Hematopoietic multipotent progenitor cell treated with erythropoietin and hydrocortisone succinate and interleukin-3 and kit ligand, for 6 days (in vitro differentiated cells): ENCODE results near the gene PALM.
"Not testable (repeated sequence)": the region's sequence is repeated elsewhere in the genome, so short reads cannot be mapped to it uniquely, and the experiment has no call there.

ENCODE experiments used
- DNase-seq: peaks from one replicate; pipeline ENCODE4 v3.0.0-alpha.2; 2015

The PALM gene

DNA sequence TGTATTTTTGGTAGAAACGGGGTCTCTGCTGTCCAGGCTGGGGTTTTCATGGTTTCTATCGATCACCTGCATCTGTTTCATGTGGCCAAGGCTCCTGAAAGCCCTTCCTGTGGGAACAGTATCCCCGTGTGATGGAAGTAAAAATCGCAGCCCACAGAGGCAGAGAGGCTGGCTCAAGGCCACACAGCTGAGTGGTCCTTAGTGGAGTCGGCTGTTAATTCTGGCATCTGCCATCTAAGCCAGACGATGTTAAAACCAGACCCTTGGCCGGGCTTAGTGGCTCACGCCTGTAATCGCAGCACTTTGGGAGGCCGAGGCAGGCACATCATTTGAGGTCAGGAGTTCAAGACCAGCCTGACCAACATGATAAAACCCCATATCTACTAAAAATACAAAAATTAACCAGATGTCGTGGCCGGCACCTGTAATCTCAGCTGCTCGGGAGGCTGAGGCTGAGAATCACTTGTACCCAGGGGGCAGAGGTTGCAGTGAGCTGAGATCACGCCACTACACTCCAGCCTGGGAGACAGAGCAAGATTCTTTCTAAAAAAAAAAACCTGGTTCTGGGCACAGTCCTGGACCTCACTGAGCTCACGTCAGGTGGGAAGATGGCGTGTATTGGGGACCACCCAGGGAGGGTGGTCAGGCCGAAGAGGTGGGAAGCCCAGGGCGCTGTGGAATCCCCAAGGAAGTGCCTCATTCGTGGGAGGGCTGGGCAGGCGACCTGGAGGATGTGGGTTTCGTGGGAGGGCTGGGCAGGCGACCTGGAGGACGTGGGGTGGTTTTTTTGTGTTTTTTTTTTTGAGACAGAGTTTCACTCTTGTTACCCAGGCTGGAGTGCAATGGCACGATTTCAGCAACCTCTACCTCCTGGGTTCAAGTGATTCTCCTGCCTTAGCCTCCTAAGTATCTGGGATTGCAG, 23.7 kb downstream of the PALM start:
- DNase-seq = no peak

DNA sequence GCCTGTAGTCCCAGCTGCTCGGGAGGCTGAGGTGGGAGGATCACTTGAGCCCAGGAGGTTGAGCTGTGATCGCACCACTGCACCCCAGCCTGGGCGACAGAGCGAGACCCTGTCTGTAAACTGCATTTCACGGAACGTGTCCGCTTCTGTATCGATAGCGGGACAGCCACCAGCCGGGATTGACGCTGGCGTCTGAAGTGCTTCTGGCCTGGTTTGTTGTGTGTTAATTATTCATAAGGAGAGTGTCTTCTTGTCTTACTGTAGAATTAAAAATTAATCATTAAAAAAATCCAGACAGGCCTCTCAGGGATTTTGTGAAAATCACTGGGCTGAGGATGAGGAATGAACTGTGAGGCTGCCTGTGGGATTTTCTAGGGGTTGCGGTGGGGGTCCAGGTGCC, 26.0 kb downstream of the PALM start:
- DNase-seq = no peak

DNA sequence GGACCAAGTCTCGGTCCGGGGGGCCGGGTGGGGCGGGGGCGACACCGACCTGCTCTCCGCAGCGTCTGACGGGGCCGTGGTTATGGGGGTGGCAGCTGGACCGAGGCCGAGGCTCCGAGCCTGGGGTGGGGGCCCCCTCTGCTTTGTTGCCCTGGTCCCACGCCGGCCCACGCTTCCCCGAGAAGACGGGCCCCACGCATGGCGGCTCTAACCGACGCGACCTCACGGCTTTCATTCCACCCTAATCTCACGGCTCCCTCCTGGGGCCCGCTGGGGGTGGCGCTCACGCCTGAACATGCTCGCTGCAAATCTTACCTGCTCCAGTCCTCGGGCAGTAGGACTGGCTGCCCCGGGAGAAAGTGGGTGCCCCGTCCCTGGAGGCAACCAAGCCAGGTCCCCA, 27.4 kb downstream of the PALM start:
- DNase-seq = no peak

DNA sequence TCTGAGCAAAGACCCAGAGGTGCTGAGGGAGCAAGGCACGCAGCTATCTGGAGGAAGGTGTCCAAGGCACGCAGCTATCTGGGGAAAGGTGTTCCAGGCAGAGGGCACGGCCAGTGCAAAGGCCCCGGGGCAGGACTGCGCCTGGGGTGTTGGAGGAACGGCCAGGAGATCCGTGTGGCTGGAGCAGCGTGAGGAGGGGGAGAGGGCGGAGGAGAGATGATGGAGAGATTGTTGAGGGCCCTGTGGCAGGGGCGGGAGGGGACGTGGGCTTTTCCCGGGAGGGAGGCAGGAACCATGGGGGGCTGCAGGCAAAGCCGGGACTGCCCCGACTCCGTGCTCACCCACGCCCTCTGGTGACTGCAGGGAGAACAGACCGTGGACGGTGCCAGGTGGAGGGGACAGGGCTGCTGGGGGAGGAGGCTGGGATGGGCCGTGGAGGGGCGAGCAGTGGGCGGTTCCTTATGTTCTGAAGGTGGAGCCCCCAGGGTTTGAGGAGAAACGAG, 28.9 kb downstream of the PALM start:
- DNase-seq = peak; percentile 66

DNA sequence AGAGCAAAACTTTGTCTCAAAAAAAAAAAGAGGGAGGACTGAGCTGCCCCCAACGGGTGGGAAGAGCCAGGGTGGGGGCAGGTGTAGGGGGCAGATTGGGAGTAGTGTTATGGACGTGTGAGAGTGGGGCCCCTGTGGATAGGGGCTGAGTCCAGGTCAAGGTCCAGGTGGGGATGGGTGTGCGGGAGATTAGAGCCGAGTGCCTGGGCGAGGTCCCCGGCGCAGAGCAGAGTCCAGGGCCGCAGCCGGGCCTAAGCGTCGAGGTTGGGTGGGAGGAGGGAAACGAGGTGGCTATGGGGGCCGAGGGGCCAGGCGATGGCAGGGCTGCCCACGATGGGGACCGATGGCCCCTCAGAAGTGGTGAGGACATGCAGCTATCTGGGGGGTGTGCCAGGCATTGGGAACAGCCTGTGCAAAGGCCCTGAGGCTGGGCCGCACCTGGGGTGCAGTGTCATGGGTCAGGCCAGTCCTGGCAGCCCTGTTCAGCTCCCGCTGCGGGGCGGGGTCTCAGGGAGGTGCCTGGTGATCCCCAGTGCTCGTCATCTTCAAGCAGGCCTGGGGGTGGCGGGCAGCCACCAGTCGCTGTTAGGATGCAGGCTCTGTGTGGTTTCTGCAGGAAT, 29.9 kb downstream of the PALM start:
- DNase-seq = no peak

DNA sequence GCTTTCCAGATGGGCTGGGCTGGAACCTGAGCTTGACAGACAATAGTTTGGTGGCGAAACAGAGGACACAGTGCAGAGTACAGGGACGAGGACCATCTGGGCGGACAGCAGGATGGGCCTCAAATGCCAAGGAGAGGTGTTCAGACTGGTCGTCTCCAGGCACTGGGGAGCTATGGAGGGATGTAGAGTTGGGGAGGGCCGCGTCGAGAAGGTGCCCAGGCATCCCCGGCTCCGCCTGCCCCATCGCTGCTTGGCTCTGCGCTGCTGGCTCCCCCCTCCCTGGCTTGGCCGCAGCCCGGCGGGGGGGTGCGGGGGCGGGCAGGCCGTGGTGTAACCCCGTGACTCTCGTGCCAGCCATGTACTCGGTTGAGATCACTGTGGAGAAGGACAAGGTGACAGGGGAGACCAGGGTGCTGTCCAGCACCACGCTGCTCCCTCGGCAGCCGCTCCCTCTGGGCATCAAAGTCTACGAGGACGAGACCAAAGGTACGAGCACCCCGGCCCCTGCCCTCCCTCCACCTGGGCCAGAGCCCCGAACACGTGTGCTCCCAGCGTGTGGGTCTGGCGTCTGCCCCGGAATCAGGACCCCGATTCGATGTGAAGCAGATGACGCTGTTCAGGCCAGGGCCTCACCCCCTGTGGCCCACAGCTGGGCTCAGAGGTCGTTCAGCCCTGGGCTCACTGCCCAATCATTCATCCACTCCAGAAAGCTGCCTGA, 31.4 kb downstream of the PALM start:
- no peak for DNase-seq

DNA sequence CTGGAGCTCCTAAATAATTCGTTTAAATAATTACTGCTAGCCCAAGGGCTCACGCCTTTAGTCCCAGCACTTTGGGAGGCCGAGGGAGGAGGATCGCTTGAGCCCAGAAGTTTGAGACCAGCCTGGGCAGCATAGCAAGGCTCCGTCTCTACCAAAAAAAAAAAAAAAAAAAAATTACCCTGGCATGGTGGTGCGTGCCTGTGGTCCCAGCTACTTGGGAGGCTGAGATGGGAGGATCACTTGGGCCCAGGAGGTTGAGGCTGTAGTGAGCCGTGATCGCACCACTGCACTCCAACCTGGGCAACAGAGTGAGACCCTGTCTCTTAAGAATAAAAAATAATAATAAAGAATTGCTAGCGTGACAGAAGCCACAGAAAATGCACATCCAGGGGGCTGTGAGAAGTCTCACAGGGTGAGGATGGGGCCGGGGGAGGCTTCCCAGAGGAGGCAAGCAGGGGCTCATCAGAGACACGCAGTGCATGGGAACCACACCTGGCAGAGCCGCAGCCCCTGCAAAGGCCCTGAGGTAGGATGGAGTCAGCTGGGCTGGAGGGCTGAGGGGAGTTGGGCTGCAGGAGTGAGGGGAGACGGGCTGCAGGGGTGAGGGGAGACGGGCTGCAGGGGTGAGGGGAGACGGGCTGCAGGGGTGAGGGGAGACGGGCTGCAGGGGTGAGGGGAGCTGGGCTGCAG, 32.2 kb downstream of the PALM start:
- DNase-seq = not testable (repeated sequence)

DNA sequence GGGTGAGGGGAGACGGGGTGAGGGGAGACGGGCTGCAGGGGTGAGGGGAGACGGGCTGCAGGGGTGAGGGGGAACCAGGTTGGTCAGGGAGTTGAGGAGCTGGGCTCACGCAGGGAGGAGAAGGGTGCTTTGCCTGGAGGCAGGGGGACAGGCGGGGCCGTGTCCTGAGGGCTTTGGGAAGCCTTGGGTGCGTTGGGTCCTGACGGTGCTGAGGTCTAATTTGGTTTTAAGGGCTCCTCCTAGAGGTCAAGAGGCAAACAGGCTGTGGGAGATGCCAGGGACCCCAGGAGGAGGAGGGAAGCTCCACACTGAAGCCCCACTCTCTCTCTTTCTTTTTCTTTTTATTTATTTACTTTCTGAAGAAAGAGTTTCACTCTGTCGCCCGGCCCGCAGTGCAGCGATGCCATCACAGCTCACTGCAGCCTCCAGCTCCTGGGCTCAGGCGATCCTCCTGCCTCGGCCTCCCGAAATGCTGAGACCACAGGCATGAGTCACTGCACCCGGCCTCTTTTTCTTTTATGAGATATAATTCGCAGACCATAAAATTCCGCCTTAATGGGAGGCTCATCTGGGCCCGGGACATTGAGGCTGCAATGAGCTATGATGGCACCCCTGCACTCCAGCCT, 32.9 kb downstream of the PALM start:
- DNase-seq = peak; percentile 82

DNA sequence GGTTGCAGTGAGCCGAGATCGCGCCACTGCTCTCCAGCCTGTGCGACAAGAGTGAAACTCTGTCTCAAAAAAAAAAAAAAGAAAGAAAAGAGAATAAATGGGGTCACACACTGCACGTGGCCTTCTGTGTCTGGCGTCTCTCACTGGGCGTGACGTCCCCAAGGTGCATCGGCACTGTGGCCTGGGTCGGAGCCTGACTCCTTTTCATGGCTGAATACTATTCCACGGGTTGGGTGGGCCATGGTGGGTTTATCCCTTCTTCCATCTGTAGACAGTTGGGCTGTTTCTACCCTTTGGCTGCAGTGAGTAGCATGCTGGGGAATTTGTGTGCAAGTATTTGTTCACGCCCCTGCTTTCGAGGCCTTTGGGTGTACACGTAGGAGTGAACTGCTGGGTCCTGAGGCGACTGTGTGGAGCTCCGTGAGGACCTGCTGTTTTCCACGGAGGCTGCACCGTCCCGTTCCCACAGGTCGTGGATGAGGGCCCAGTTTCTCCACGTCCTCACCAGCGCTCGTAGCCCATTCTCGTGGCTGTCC, 33.9 kb downstream of the PALM start:
- no peak for DNase-seq

DNA sequence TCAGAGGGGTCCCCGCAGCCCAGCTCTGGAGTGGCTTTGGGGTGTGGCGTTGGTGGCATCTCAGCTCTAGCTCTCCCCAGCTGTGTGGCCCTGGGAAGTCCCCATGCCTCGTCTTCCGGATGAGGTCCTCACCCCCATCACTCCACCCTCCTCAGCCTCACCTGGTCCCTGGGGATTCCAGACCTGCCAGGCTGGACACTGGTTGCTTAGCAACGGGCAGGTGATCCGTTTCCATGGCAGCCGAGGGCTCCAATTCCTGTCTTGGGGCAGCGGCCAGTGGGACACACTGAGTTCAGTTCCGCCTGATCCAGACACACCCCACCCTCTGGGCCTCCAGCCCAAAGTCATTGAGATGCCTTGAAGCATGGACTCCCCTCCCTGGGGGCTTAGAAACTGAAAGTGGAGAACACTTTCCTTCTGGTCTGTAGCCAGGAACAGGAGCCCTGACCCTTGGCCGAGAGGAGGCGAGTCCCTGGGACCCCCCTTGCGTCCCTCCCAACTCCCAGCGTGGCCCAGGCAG, 34.5 kb downstream of the PALM start:
- no peak for DNase-seq

DNA sequence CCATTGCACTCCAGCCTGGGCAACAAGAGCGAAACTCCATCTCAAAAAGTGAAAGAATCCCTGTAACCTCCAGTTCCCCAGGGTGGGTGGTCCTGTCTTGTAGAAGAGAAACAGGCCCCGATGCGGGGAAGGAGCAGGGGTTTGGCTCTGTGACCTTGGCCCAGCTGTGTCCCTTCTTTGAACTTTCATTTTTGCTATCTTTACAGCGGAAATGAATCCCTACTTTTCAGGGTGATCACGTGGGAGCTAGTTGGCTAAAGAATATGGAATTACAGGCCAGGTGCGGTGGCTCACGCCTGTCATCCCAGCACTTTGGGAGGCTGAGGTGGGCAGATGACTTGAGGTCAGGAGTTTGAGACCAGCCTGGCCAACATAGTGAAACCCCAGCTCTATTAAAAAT, 36.4 kb downstream of the PALM start:
- not testable (repeated sequence) for DNase-seq

DNA sequence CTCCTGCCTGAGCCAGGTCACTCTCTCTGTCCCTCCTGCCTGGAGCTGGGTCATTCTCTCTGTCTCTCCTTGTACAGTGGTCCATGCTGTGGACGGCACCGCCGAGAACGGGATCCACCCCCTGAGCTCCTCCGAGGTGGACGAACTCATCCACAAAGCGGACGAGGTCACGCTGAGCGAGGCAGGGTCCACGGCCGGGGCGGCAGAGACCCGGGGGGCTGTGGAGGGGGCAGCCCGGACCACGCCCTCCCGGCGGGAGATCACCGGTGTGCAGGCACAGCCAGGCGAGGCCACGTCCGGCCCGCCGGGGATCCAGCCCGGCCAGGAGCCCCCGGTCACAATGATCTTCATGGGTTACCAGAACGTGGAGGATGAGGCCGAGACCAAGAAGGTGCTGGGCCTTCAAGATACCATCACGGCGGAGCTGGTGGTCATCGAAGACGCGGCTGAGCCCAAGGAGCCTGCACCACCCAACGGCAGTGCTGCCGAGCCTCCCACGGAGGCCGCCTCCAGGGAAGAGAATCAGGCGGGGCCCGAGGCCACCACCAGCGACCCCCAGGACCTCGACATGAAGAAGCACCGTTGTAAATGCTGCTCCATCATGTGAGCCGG, 37.6 kb downstream of the PALM start:
- no peak for DNase-seq

DNA sequence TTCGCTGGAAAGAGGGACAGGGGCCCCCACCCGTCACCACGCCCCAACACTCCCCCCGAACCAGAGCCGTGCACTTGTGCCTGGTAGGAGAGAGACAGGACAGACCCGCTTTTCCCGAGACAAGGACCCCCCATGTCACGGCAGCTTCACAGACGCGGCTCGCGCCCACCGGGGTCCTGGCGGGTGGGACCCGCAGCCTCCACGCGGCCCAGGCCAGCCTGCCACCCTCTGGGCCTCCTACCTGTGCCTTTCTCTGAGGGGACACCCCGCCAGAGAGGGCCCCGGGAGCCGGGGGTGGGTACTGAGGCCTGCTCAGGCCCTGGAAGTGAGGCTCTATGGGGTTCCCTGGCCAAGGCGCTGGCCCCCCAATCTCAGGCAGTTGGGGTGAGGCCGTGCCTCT, 38.2 kb downstream of the PALM start:
- no peak for DNase-seq

DNA sequence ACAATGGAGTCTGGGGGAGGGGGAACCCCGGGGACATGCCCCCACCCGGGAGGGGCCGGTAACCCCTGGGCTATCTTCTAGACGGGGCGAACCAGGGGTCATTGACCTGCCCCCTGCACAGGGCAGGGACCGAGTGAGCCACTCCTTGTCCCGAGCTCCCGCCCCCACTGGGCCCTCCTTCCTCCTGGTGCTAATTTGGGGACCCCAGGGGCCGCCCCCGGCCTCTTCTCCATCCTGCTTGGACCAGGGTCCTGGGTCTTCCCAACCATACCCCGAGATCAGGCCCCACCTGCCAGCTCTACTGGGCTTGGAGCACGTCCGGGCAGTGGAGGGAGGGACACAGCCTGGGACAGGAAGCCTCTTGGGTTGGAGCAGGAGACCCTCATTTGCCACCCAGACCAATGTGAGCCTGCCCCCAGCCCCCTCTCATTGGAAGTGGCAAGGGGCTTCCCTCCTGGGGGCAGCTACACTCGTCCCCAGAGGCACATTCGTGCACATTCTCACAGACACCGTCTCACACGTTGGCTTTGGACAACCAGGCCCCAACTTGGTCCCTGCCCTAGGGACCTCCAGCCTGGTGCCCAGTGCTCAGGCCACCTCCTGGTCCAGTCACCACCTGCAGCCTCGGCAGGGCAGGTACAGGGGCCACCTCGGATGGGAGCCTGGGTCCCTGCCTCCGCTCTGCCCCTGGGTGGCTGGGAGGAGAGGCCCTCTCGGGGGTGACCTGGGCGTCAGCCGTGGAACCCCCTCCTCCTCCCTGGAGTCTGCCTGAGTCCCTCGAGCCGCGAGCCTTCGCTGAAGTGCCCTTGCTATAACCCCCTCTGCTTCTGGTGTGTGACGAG, 38.9 kb downstream of the PALM start:
- no peak for DNase-seq

DNA sequence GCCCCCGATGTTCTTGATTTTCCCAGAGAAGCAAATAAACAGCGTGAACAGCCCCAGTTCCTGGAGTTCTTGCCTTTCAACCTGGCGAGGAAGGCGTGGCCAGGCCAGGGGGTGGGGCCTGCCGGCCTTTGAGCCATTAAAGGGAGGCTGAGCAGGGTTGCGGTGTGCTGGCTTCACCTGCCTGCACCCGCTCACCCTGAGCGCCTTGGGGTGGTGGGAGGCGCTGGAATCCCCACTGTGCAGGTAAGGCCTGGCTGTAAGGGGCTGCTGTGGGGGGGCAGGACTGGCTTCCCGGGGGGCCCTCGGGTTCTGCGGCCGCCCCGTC, 39.5 kb downstream of the PALM start:
- DNase-seq = no peak

DNA sequence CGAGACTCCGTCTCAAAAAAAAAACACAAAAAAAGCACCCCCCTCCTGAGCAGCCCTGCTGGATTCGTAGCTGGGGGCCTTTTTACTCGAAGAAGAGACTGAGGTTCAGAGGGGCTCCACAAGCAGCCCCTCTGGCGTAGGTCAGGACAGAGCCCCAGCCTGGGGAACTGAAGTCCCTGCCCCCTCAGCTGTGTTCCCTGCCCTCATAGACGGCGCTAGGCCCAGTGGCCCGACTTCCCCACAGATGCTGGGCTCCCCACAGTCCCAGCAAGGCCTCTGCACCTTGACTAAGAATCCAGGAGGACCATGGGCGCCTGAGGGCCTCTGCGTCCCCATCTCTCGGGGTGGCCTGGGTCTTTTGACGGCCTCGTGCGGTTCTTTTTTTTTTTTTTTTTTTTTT, 41.1 kb downstream of the PALM start:
- DNase-seq = no peak

DNA sequence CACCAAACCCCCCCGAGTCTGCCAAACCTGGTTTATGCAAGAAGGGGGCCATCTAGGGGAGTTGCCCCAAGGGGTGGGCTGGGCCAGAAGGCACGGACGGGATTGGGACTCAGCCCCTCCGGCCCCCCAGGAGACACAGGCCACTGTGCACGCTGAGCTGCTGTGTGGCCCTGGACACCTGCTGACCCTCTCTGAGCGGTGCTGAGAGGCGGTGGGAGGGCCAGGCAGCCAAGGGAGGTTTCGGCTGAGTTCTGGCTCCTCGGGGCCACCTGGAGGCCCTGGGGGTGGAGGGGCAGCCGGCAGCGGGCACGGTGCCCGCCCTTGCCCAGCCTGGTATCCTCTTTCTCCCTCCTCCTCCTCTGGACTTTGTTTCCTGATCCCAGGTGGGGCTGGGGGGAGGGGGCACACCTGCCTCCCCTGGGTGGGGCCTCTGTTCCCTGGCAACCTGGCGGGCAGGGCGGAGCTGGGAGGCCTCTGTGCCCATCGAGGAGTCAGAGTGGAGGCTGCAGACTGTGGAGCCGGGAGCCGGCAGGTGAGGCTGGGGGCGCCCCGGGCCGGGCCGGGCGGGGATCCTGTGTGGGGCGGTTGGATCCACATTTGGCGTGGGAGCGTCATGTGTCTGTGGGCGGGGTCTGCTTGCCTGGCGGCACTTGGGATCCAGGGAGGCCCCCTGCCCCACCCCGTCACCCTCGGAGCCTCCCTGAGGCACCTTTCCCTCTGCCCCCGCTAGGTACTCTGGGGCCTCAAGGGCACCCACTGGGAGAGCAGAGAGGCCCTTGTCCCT, 42.1 kb downstream of the PALM start, which contains the start of gene MISP:
MISP (plus strand) TSS at position 473 of the 784 bp plus-strand sequence. CDS start 5,835 bp downstream, outside the sequence.
- DNase-seq = no peak

DNA sequence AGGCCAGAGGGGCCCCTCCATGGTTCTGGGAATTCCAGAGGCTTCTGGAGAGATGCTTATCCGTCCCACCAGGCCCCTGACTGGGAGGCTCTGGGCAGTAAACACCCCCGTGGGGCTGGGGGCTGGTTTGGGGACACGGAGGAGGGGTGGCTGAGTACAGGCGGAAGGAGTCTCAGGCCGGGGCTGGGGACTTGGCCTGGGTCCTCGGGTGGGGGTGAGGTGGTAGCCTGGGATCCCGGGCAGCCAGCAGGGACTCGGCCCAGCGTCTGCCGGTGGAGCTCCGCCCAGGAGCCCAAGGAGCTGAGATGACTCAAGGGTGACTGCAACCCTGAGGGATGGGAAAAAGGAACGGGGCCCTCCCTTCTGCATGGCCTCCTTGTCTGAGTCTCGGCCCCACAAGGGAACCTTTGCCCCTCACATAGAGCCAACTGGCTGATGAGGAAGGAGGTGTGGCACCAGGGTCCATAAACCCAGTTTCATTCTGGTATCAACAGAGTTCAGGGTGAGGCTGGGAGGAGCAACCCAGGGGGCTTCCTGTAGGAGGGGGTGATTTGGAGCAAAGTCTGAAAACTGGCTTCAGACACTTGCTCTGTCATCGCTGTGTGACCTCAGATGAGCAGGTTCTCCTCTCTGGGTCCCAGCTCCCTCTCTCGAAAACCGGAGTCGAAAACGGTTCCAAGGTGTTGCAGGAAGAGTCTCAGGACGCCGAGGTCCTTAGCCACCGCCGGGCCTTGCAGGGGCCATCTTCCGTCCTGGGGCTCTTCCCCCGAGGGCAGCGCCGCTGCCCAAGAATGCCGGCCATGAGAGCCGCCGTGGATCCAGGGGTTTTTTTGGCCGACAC, 43.0 kb downstream of the PALM start:
- no peak for DNase-seq
